ENCODE data around the gene ARSD. TPM values are rescaled to one million over a fixed set of nuclear protein-coding genes. Genes with fewer than 3 reads are reported as not detected.

The ARSD gene
- total and polyA plus RNA-seq, 2 of the 13 experiments (the other 11 are each of a cell fraction or from before 2014, with no cell fraction given): 4.8 to 6.8 TPM

DNA sequence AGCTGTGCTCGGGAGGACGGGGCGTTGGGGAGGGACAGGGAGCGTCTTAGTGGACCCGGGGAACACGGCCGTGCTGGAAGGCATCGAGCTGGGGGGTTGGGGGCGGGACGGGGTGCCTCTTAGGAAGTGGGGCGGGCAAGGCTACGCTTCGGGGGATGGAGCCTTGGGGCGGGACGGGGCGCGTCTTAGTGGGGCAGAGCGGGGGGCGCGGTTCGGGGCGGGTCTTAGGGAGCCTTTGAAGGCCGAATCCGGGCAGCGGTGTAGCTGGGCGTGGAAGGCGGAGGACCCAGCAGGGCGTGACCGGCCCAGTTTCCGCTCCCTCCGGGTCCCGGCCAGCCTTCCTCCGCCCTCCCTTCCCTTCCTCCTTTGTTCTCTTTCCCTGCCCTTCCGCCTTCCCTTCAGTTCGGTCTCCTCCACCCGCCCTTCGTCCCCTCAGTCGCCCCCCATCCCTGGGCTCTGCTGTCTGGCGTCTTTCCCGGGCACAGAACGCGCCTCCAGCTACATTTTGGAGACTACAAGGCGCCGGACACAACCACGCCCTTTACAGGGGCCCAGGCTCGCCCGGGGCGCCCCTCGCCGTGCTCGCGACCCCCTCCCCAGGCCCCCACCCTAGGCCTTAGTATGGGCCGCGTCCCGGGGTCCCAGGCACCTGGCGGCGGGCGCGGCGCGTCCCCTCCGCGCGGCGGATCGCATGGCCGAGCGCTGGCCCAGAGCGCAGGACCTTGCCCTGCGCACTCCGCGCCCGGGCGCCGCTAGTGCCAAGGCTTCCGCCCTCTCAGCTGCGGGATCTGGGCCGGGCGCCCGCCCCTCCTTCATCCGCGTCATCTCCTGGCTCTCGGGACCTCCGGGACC is at the start of gene ARSD (continued):
- TF ChIP-seq, protein P1, sequence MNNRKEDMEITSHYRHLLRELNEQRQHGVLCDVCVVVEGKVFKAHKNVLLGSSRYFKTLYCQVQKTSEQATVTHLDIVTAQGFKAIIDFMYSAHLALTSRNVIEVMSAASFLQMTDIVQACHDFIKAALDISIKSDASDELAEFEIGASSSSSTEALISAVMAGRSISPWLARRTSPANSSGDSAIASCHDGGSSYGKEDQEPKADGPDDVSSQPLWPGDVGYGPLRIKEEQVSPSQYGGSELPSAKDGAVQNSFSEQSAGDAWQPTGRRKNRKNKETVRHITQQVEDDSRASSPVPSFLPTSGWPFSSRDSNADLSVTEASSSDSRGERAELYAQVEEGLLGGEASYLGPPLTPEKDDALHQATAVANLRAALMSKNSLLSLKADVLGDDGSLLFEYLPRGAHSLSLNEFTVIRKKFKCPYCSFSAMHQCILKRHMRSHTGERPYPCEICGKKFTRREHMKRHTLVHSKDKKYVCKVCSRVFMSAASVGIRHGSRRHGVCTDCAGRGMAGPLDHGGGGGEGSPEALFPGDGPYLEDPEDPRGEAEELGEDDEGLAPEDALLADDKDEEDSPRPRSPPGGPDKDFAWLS (CRISPR knock-in tag; IDR thresholded peaks at IDR 0.05; ENCODE audit: borderline replicate concordance): no peak
- TF ChIP-seq SETDB1 (CRISPR knock-in tag; IDR thresholded peaks at IDR 0.05; ENCODE audit: borderline replicate concordance): no peak
- TF ChIP-seq ZNF891 (CRISPR knock-in tag; IDR thresholded peaks at IDR 0.05): peak; percentile 17; the same call in 1 of the 2 replicates
- no peak for TF ChIP-seq MAF1 (CRISPR knock-in tag; IDR thresholded peaks at IDR 0.05; ENCODE audit: borderline replicate concordance)
- no peak for TF ChIP-seq RFX3 (CRISPR knock-in tag; IDR thresholded peaks at IDR 0.05)
- TF ChIP-seq, protein P2, sequence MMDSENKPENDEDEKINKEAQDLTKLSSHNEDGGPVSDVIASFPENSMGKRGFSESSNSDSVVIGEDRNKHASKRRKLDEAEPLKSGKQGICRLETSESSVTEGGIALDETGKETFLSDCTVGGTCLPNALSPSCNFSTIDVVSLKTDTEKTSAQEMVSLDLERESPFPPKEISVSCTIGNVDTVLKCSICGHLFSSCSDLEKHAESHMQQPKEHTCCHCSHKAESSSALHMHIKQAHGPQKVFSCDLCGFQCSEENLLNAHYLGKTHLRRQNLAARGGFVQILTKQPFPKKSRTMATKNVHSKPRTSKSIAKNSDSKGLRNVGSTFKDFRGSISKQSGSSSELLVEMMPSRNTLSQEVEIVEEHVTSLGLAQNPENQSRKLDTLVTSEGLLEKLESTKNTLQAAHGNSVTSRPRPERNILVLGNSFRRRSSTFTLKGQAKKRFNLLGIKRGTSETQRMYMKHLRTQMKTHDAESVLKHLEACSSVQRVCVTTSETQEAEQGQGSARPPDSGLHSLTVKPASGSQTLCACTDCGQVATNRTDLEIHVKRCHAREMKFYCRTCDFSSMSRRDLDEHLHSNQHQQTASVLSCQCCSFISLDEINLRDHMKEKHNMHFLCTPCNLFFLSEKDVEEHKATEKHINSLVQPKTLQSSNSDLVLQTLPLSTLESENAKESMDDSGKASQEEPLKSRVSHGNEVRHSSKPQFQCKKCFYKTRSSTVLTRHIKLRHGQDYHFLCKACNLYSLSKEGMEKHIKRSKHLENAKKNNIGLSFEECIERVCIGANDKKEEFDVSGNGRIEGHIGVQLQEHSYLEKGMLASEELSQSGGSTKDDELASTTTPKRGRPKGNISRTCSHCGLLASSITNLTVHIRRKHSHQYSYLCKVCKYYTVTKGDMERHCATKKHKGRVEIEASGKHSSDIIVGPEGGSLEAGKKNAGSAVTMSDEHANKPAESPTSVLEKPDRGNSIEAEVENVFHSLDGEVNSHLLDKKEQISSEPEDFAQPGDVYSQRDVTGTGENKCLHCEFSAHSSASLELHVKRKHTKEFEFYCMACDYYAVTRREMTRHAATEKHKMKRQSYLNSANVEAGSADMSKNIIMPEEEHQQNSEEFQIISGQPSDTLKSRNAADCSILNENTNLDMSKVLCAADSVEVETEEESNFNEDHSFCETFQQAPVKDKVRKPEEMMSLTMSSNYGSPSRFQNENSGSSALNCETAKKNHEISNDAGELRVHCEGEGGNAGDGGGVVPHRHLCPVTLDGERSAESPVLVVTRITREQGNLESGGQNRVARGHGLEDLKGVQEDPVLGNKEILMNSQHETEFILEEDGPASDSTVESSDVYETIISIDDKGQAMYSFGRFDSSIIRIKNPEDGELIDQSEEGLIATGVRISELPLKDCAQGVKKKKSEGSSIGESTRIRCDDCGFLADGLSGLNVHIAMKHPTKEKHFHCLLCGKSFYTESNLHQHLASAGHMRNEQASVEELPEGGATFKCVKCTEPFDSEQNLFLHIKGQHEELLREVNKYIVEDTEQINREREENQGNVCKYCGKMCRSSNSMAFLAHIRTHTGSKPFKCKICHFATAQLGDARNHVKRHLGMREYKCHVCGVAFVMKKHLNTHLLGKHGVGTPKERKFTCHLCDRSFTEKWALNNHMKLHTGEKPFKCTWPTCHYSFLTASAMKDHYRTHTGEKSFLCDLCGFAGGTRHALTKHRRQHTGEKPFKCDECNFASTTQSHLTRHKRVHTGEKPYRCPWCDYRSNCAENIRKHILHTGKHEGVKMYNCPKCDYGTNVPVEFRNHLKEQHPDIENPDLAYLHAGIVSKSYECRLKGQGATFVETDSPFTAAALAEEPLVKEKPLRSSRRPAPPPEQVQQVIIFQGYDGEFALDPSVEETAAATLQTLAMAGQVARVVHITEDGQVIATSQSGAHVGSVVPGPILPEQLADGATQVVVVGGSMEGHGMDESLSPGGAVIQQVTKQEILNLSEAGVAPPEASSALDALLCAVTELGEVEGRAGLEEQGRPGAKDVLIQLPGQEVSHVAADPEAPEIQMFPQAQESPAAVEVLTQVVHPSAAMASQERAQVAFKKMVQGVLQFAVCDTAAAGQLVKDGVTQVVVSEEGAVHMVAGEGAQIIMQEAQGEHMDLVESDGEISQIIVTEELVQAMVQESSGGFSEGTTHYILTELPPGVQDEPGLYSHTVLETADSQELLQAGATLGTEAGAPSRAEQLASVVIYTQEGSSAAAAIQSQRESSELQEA (CRISPR knock-in tag; IDR thresholded peaks at IDR 0.05; ENCODE audit: not compliant biosample characterization): no peak
- no peak; the same call in 1 of the 2 replicates for TF ChIP-seq ZNF768 (CRISPR knock-in tag; IDR thresholded peaks at IDR 0.05)
- no peak for TF ChIP-seq SRF (IDR thresholded peaks at IDR 0.05; ENCODE audit: low read depth, low read length)
- TF ChIP-seq ZFP36L1 (CRISPR knock-in tag; IDR thresholded peaks at IDR 0.05): no peak
- TF ChIP-seq, protein P3, sequence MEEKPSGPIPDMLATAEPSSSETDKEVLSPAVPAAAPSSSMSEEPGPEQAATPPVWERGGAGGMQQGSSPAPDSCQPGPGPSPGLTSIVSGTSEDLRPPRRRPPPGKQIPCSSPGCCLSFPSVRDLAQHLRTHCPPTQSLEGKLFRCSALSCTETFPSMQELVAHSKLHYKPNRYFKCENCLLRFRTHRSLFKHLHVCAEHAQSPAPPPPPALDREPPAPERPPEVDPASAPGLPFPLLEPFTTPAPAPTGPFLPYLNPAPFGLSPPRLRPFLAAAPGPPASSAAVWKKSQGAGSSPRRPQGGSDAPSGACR (CRISPR knock-in tag; IDR thresholded peaks at IDR 0.05): no peak
- no peak for TF ChIP-seq ZNF558 (CRISPR knock-in tag; IDR thresholded peaks at IDR 0.05; ENCODE audit: borderline replicate concordance)
- no peak for TF ChIP-seq ZNF660 (CRISPR knock-in tag; IDR thresholded peaks at IDR 0.05; ENCODE audit: borderline replicate concordance, low read depth)
- TF ChIP-seq, protein P4, sequence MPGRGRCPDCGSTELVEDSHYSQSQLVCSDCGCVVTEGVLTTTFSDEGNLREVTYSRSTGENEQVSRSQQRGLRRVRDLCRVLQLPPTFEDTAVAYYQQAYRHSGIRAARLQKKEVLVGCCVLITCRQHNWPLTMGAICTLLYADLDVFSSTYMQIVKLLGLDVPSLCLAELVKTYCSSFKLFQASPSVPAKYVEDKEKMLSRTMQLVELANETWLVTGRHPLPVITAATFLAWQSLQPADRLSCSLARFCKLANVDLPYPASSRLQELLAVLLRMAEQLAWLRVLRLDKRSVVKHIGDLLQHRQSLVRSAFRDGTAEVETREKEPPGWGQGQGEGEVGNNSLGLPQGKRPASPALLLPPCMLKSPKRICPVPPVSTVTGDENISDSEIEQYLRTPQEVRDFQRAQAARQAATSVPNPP (CRISPR knock-in tag; IDR thresholded peaks at IDR 0.05): no peak
- TF ChIP-seq, protein P5, sequence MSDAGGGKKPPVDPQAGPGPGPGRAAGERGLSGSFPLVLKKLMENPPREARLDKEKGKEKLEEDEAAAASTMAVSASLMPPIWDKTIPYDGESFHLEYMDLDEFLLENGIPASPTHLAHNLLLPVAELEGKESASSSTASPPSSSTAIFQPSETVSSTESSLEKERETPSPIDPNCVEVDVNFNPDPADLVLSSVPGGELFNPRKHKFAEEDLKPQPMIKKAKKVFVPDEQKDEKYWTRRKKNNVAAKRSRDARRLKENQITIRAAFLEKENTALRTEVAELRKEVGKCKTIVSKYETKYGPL (CRISPR knock-in tag; IDR thresholded peaks at IDR 0.05): no peak
